PC-3 (cell line): ENCODE data around the gene NPLOC4.

Experiments
- CTCF ChIP-seq: fragments of 300-600 bp; sonication (generic); conservative IDR thresholded peaks from 2 replicates; pipeline ENCODE4 v1.5.1; 2017; ENCODE audit warnings: antibody characterized with exemption, low read depth, mild to moderate bottlenecking, low read length
- EZH2 ChIP-seq: fragments of 300-600 bp; sonication (generic); IDR thresholded peaks from one replicate; pipeline ENCODE4 v1.6.1; 2017; ENCODE audit warnings: antibody characterized with exemption, mild to moderate bottlenecking, low read length; ENCODE audit not compliant: unreplicated experiment
- EZH2phosphoT487 ChIP-seq: fragments of 300-600 bp; sonication (generic); IDR thresholded peaks from 2 replicates; pipeline ENCODE4 v1.6.1; 2018; ENCODE audit warnings: mild to moderate bottlenecking, antibody characterized with exemption, low read length, borderline replicate concordance

- TF ChIP-seq CTCF (no peak), EZH2 (no peak), EZH2phosphoT487 (no peak)
These were observed 873 bp downstream of the NPLOC4 start for GRCh38 chr17:81635973-81636504.
